Left ventricle myocardium inferior (tissue), 1 donor: ENCODE measurements around the gene NUDT2. TPM values are rescaled to one million over a fixed set of nuclear protein-coding genes. Genes with fewer than 3 reads are reported as not detected.

Source experiments
- DNase-seq: peaks from one replicate; pipeline ENCODE4 v3.0.0-alpha.2; 2020
- H3K27ac ChIP-seq: fragments of 200-600 bp; replicated peaks from 2 replicates; pipeline ENCODE4 v1.8.0; 2021
- H3K27me3 ChIP-seq: fragments of 200-600 bp; 2 replicates; pipeline ENCODE4 v1.8.0; 2021; ENCODE audit warnings: low read depth
- H3K36me3 ChIP-seq: fragments of 200-600 bp; 2 replicates; pipeline ENCODE4 v1.8.0; 2021
- H3K4me1 ChIP-seq: fragments of 200-600 bp; 2 replicates; pipeline ENCODE4 v1.8.0; 2021
- H3K4me3 ChIP-seq: fragments of 200-600 bp; 2 replicates; pipeline ENCODE4 v1.8.0; 2021; ENCODE audit warnings: mild to moderate bottlenecking, moderate library complexity
- H3K9me3 ChIP-seq: fragments of 200-600 bp; replicated peaks from 2 replicates; pipeline ENCODE4 v1.8.0; 2021
- intact Hi-C: fragments of 100-400 bp; cut with micrococcal nuclease; formaldehyde crosslinking; loops from one replicate; pipeline ENCODE4 v1.11.0; 2022
- total RNA-seq: library from RNA; stranded (reverse); fragmentation: NEBNext Ultra II Directional; extraction: Animal tissue kit (Norgen Biotek cat#: 25700); gene quantifications from one replicate; pipeline ENCODE4 v1.2.1, GENCODE V29; 2021
- TF ChIP-seq, protein P1 (sequence below): fragments of 200-600 bp; IDR thresholded peaks from 2 replicates; pipeline ENCODE4 v1.8.0; 2021; ENCODE audit warnings: antibody characterized with exemption, mild to moderate bottlenecking, borderline replicate concordance
- donor health status: DM: no; HTN: yes; CAD: no; lungs with severe emphysema.

Gene NUDT2
- total RNA-seq, 1 donor from 2014 or later = 22.2 TPM

DNA sequence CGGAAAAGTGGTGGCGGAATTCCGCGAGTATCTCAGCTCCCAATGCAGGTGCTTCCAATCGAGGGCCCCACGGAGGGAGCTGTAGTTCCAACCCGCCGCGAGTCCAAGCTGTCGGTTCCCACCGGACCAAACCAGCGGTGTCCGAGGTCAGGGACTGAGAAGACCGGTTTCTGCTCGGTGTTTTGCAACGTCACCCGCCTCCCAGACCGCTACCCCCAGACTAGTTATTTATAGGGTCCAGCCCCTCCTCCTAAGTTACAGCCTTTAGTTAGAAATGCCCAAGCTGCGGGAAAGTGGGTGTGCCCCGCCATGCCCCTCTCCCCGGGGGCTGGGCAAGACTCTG lies 48.0 kb downstream of the NUDT2 start:
- H3K4me1 ChIP-seq = peaks cover 59% of the 10 kb centered on the region
- no peaks in the 10 kb centered on the region for H3K9me3 ChIP-seq
- intact Hi-C loops = no loop called here
- TF ChIP-seq, protein P1, sequence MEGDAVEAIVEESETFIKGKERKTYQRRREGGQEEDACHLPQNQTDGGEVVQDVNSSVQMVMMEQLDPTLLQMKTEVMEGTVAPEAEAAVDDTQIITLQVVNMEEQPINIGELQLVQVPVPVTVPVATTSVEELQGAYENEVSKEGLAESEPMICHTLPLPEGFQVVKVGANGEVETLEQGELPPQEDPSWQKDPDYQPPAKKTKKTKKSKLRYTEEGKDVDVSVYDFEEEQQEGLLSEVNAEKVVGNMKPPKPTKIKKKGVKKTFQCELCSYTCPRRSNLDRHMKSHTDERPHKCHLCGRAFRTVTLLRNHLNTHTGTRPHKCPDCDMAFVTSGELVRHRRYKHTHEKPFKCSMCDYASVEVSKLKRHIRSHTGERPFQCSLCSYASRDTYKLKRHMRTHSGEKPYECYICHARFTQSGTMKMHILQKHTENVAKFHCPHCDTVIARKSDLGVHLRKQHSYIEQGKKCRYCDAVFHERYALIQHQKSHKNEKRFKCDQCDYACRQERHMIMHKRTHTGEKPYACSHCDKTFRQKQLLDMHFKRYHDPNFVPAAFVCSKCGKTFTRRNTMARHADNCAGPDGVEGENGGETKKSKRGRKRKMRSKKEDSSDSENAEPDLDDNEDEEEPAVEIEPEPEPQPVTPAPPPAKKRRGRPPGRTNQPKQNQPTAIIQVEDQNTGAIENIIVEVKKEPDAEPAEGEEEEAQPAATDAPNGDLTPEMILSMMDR = no peak
- H3K27me3 ChIP-seq = peaks cover under 1% of the 10 kb centered on the region
- H3K36me3 ChIP-seq = peaks cover 2% of the 10 kb centered on the region
- H3K4me3 ChIP-seq = peak overlapping the region; percentile 87
- no peak for DNase-seq
- peak overlapping the region; percentile 78 for H3K27ac ChIP-seq

DNA sequence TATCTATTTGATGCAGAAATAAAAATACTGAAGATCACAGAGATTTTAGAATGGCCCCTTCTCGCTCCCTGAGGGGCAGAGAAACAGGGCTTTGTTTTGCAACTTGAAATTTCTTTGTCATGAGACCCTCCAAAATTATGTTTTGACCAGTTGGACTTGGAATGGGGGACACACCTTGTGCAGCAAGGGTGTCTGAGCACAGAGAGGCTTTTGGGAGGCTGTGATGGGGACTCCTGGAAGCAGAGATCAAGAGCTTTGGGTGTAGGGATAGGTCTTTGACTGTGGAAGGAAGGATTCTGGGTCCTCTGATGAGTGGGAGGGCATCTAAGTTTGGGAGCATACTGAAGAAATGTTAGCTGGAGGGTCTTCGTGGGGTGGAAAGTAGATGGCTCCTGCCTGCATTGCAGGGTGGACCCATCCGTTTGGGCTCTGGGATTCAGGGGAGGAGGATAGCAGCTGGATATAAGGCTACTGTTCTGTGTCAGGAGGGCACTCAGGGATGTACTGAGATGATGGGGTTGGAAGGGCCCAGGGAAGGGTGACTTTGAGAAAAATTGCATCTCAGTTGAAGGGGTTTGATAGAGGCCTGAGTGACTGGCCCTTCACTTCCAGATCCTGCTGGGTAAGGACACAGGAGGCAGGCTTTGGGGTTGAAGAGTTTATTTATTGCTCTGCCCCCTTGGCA lies 49.1 kb downstream of the NUDT2 start:
- DNase-seq = no peak
- intact Hi-C loops = loop anchor here (2.0 kb wide), 1 partner anchor 46 kb away; no protein-coding TSS in a partner anchor
- TF ChIP-seq, protein P1 = no peak

DNA sequence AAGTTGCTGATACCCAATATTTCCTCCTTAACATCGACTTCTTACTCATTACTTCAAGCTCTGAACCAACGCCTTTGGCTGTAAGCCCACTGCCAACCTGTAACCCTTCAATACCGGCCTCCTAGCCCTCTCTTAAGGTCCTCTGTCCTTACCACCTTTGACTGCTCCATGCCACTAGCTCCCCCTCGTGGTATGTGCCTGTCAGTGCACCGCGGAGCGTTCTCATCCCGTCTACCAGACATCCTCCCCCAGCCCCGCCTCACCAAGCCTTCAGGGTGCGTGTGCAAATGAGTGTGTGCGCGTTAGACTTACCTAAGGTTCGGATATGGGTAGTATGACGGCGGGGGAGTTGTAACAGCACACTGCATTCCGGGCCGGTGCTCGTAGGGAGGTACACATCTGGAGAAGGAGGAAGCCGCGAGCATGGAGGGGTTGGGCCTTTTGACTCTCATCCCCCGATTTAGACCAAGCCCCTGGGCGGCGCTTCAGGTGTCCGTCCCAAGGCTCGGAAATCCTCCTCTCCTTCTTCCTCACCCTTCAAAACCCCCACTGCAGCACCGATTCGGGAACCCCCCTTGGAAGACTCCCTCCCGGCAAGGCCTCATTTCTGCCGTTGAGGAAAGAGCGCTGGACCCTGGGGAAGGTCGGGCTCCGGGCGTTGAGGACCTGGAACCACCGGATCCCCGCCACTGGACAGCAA lies 50.1 kb downstream of the NUDT2 start:
- peak; percentile 84 for DNase-seq
- intact Hi-C loops = loop anchor here (2.0 kb wide), 1 partner anchor 47 kb away; no protein-coding TSS in a partner anchor
- no peaks in the 10 kb centered on the region for H3K9me3 ChIP-seq
- peaks cover 59% of the 10 kb centered on the region for H3K4me1 ChIP-seq
- peak overlapping the region; percentile 88 for H3K27ac ChIP-seq
- H3K36me3 ChIP-seq = no peaks in the 10 kb centered on the region
- H3K4me3 ChIP-seq = peak overlapping the region; percentile 81
- H3K27me3 ChIP-seq = no peaks in the 10 kb centered on the region
- TF ChIP-seq, protein P1 = peak; percentile 99

More for the DNA sequence above, 49.1 kb downstream of the NUDT2 start:
- no peak overlapping the region for H3K4me3 ChIP-seq
- H3K27ac ChIP-seq = peak overlapping the region; percentile 88
- peaks cover 59% of the 10 kb centered on the region for H3K4me1 ChIP-seq
- H3K9me3 ChIP-seq = no peaks in the 10 kb centered on the region
- H3K36me3 ChIP-seq = no peaks in the 10 kb centered on the region
- no peaks in the 10 kb centered on the region for H3K27me3 ChIP-seq

DNA sequence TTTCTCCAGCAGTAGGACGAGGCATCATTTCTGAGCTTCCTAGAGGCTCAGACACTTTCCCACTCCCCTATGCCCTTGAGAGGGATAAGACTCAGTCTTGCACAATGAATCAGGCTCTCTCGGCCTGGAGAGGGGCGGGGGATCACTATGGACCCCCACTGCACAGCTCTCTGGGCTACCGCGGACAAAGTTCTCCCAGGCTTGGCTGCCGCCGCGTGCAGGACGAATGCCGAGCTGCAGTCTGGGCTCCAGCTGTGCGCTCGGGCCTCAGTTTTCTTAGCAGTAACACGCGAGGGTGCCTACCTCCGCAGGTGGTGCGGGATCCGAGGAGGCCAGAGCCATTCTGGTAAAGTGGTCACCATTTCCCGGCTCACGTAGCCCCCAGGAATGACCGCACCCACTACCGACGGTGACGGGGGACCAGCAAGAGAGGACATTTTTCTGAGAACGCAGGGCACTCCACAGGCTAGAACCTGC lies 50.7 kb downstream of the NUDT2 start:
- Histone ChIP-seq H3K36me3 (no peaks in the 10 kb centered on the region), H3K4me1 (peaks cover 56% of the 10 kb centered on the region), H3K9me3 (no peaks in the 10 kb centered on the region), H3K4me3 (peak overlapping the region; percentile 81), H3K27me3 (no peaks in the 10 kb centered on the region), H3K27ac (peak overlapping the region; percentile 88)
- TF ChIP-seq, protein P1 = no peak
- intact Hi-C loops = no loop called here
- DNase-seq = no peak

DNA sequence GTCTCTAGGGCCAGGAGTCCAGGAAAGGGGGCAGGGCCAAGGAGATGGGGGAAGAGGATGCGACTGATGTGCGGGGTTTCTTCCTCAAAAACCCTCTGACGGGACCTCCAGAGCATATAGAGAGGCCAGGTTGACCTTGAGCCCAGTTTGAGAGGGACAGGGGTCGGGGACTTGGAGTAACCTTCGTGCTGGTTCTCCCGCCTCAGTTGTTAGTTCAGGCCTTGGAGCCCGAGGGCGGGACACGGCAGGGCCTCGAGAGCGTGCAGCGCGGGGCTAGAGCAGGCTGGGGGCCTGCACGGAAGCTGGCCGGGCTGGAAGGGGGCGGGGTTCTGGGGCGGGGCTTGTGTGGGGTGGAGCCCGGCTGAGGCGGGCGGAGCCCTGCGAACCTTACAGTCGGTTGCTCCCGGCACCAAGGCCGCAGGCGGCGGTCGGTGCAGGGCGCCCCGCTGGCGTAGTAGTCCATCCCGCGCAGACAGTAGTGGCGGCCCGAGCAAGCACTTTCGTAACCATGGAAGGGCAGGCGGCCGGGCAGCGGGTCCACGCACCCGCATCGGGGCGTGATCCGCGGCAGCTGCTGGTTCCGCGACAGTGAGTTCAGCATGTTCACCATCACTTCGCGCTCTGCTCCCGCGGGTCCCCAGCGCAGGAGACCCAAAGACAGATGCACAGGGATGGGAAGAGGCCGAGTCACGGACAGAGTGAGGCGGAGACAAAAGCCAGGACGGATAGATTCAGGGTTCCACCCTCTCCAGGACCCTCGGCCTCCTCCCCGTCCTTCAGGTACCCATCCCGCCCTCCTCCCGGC lies 51.3 kb downstream of the NUDT2 start:
- Histone ChIP-seq H3K27me3 (no peaks in the 10 kb centered on the region), H3K27ac (peak overlapping the region; percentile 88), H3K9me3 (no peaks in the 10 kb centered on the region), H3K4me3 (peak overlapping the region; percentile 81), H3K4me1 (peaks cover 50% of the 10 kb centered on the region), H3K36me3 (no peaks in the 10 kb centered on the region)
- DNase-seq = peak; percentile 84
- TF ChIP-seq, protein P1 = no peak
- intact Hi-C loops = no loop called here
